HG03342 (cell line): Measurements from ENCODE around the gene CHKA.

Experiments
- ATAC-seq: cut with Tn5 transposase; IDR thresholded peaks from one replicate; pipeline ENCODE4 v1.9.1; 2021; ENCODE audit warnings: mild to moderate bottlenecking, moderate library complexity; ENCODE audit not compliant: unreplicated experiment

The CHKA gene

DNA sequence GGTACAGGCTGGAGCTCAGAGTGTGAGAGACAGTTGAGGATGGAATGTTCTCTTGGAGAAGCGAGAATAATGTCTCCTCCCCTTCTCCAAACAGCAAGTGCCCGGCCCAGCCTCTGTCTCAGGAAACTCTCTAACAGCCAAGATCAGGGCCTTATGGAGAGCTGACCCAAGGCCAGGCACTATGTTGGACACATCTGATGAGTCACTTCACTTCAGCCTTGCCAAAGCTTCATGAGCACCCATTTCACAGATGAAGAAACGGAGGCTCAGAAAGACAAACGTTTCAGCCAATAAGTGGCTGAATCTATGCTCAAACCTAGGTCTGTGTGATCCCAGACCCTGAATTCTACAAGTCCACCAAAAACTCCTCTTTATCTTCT is 22.1 kb upstream of the CHKA start:
- ATAC-seq, result no peak

DNA sequence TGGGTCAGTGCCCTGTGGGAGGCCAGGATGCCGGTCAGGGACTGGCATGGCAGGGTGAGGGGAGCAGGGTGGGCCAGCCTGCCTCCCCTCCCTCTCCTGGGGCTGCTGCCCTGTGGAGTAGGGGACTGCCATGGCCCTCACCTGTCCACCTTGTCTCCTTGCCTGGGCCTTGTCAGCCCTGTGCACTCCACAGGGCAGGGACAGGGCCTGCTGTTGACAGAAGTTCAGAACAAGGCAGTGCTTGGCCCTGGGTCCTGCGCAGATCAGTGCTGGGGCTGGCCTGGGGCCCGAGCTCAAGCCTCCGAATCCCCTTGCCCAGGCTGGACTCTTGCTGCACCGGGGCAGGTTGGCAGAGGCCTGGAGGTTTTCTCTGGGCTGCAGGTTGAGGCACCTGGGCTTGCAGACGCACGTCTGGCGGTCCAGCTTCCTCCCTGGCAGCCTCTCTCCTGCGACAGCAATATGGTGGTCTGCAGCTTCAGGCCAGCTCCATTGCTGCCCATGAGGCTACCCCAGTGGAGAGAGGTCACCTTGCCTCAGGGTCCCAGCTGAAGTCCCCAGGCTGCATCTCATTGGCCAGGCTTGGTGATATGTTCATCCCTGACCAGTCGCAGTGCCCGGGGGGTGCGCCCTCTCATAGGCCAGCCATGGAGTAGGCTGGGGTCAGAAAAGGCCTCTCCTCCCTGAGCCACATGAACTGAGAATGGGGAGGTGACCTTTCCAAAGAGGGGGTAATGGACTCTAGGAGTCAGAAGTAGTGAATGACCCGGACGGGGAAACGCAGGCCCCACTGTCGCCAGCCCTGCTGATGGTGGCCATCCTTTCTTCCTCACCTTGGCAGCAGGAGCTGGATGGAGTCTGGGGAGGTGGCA is 21.5 kb upstream of the CHKA start:
- no peak for ATAC-seq

DNA sequence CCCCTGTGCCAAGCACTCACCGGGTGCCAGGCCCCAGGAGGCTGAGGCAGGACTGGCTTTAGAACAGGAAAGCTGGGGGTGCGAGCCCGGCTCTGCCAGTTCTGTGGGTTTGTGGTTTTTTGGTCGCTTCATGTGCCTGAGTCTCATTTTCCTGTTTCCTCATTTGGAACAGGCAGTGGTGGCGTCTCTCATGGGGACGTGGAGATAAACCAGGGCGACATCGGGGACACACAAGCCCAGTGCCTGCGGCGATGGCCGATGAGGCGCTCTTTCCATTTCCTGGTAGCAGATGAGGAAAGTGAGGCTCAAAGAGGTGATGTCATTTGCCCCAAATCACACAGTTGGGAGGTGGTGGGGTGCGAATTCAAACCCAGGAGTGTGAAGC is 20.8 kb upstream of the CHKA start:
- no peak for ATAC-seq

DNA sequence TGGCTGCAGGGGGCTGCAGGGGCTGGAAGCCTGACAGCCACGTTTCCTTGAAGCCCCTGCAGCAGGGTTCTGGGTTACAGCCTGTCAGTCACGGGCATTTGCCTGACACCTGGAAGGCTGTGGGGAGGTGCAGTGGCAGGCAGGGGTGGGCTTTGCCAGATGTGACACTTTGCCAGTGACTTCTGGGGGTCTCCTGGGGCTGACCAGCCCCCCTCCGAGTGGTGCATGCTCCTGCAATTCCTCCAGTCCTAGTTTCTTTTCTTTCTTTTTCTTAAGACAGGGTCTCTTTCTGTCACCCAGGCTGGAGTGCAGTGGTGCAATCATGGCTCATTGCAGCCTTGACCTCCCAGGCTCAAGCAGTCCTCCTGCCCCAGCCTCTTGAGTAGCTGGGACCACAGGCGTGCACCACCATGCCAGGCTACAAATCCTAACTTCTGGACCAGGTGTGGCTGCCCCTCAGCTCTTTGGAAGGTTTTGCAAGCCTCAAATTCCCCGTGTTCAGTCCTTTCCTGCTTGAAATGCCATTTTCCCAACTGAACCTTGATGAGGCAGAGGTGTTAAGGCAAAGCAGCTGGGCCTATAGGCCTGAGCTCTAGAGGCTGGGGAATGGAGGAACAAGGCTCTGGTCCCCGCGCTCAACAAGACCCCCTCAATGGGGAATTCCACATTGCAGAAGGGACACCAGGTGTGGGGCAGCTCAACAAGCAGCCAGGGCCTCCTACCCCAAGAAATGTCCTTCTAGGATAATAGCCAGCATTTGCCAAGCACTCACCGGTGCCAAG is 20.2 kb upstream of the CHKA start:
- ATAC-seq, result no peak

DNA sequence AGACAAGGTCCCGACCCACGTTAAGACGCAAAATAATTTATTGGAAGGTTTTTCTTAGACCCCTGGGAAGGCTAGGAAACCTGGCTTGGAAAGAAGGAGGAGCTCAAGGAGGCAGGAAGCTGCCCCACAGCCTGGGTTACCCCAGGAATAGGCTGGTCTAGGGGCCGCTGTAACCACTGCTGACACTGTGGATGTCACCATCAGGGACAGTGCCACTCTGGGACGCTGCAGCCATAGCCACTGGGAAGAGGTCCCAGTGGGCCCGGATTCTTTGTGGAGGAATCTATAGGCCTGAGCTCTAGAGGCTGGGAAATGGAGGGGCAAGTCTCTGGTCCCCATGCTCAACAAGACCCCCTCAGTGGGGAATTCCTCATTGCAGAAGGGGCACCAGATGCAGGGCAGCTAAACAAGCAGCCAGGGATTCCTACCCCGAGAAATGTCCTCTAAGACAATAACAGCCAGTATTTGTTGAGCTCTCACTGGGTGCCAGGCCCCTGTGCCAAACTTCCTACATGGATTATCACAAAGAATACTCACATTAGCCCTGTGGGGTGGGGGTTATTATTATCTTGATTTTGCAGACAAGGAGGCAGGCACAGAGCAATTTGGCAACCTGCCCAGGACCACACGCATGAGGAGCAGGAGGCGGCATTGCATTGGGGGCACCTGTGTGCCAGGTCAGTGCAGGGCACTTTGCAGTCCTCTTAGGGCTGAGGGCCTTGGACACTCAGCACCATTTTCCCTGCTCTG is 19.5 kb upstream of the CHKA start:
- no peak for ATAC-seq

DNA sequence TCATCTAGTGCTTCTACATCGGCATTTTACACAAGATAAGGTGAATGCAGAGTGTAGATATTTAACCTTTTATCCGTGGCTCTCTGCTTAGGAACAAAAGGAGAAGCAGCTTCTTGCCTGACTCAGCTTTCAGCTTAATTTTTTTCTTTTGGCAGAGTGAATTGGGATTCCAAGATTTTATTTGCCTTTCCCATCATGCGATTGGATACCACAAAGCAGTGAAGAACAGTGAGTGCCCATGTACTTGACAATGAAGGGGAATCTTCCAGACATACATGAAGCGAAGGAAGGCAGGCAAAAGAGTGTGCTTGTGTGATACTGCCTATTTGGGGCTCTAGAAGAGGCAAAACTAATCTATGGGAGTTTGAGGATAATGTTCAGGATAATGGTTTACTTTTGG is 17.0 kb upstream of the CHKA start:
- ATAC-seq, result no peak

DNA sequence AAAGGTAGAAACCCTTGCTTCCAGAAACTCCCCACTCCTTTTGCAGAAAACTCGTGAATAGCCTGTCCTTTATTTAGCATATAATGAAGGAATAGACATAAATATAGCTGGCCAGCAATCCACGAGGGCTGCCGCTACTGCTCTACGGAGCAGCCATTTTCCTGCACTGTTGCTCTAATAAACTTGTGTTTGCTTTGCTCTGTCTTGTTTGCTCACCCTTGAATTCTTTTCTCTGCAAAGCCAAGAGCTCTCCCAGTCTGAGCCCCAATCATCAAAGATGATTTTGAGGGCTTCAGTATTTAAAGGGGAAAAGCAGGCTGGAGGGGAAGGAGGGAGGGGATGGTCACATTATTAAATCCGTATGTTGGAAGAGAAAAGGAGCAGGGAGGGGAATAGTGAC is 16.6 kb upstream of the CHKA start:
- no peak for ATAC-seq

DNA sequence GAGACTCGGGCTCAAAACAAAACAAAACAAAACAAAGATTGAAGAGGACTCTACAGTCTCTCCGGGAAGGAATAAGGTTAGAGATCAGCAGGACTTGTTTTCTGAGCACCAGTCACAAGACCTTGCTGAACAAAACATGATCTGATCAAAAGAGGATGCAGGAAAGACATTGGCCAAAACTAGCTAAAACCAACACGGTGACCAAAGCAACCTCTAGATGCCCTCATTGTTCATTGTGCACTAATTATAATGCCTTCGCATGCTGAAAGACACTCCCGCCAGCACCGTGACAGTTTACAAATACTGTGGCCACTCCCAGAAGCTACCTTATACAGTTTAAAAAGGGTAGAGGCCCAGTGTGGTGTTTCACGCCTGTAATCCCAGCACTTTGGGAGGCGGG is 15.7 kb upstream of the CHKA start:
- ATAC-seq, result no peak

DNA sequence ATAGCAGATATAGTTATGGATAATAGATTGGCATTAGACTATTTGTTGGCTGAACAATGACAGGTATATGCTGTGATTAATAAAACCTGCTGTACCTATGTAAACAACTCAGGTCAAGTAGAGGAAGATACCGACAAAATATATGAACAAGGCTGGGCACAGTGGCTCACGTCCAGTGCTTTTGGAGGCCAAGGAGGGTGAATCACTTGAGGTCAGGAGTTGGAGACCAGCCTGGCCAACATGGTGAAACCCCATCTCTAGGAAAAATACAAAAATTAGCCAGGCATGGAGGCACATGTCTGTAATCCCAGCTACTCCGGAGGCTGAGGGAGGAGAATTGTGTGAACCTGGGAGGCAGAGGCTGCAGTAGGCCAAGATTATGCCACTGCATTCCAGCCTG is 14.0 kb upstream of the CHKA start:
- ATAC-seq, result no peak

DNA sequence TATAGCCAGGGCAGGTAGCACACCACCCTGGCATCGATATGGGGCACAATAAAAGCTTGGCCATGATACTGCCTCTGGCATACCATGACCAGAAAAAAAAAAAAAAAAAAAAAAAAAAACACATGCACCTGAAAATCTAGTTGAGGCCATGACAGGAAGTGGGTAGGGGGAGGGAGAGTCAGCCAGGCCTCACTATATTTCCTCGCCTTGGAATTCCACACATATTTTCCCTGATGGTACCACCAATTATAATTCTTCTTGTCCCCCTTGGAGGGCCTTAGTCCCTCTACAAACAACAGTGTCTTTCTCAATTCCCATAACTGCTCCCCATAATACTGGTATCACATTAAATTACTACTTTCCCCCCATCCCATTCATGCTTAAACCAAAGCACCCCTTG is 12.6 kb upstream of the CHKA start:
- no peak for ATAC-seq

DNA sequence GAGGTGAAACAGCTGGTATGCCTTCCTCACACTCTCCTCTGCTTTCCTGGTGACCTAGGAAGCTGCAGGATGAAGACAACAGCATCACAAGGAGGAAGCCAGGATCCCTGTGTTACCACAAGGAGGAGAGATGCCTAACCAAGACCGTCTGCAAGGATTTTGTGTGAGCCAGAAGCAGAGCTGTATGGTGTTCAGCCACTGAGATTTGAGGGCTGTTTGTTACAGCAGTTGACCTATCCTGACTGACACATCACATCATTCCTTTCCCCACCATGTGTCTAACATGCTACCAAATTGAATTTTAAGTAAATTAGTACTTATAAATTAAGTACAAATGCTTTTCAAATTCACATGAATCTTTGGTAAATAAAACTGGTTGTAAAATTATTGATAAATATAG is 8.9 kb upstream of the CHKA start:
- ATAC-seq, result no peak

DNA sequence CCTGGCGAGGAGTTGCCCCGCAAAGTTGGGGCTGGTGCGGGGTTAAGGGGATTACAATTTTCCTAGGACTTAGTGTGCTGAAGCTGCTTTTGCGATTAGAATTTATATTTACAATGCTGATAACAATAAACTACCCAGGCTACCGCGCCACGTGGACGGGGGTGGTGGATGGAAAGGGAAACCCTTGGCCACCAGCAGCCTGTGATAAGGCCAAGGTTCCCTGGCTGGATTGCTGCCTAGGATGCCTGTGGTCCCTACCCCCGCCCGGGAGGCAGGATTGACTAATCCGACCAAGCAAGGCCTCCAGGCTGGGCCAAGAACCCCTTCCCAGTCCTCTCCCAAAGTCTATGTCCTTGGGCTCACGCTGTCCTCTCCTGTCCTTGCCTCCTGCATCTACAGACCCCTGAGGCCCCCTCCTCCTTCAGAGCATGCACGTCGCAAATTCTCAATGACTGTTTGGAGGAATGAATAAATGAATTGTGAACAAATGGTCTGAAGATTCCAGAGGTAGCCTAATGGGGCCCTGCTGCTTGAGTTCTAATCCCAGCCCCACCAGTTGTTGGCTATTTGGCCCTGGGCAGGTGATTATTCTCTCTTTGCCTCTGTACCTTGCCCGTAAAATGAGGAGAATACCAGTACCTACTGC is 7.6 kb upstream of the CHKA start:
- no peak for ATAC-seq

DNA sequence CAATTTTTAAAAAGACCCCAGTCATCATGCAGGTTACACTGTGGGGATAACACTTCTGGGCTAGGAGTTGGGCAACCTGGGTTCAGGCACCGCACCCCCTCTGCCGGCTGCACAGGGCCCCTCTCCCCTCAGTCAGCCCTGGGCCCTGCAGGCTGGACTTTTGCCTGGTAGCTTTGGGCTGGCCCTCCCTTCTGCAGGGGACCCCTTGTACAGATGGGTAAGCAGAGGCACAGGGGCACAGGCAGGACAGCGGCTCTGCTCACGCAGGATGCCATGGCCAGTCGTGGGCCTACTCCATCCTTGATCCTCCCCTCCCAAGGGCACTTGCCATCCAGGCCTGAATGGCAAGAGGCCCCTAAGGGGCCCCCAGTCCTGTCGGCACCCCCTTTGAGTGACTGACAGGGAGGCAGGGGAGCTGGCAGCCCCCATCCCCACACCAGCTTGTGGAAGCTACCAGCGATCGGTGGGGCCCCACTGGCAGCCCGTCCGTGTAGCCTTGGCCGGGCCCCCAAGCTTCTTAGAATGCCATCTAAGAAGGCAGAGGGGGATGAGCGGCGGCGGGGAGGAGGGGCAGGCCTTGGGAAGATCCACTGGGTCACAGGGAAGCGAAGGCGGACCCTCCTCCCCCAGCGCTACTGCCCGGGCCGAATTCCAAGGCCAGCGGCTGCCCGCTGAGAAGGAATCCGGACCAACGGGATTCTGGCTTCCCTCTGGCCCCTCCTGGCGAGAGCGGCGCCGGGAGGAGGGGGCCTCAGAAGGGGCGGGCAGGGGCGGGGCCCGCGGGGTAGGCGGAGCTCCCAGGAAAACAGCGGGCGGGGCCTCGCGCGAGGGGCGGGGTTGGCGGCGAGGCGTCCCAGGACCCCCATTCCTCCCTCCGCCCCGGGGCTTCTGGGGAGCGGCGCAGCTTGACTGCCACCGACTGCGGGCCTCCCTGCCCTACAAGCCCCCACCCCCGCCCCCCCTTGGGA is 6.8 kb upstream of the CHKA start:
- ATAC-seq, result no peak

DNA sequence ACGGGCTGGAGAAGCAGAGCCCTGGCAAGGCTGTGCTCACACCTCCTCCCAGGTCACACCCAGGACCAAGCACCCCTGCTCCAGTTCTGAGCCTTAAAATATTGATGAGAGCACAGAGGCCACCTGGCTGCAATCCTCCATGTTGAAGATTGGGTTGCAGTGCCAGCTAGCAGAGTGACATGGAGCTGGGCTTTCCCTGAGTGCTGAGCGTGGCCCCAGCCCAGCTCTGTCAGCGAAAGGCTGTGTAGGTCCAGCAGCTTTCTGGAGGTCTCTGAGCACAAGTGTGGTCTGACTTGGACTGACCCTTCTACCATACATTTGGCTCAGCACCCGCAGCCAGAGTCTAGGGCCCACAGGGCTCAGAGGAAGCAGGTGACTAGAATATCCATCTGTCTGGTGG is 4.0 kb upstream of the CHKA start:
- ATAC-seq, result no peak

DNA sequence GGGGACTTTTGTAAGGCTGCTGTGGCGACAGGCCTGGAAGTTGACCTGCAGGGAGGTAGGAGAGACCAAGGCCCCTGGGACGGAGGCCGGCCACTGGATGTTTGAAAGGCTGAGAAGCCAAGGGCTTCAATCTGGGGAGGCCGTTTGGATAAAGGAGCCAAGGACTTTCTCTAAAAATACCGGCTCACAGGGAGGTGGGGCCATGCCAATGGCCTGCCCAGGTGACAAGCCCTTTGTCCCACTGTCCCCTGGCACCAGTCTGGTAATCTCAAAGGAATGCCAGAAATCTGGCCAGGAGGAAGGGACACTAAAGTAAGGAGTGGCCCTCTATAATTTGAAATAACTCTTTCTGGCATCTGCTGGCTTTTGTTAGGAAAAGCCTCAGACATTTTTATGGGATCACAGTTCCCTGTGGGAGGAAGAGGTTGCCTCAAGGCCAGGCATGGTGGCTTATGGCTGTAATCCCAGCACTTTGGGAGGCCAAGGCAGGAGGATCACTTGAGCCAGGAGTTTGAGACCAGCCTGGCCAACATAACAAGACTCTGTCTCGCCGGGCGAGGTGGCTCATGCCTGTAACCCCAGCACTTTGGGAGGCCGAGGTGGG is 1.9 kb upstream of the CHKA start:
- ATAC-seq, result no peak

DNA sequence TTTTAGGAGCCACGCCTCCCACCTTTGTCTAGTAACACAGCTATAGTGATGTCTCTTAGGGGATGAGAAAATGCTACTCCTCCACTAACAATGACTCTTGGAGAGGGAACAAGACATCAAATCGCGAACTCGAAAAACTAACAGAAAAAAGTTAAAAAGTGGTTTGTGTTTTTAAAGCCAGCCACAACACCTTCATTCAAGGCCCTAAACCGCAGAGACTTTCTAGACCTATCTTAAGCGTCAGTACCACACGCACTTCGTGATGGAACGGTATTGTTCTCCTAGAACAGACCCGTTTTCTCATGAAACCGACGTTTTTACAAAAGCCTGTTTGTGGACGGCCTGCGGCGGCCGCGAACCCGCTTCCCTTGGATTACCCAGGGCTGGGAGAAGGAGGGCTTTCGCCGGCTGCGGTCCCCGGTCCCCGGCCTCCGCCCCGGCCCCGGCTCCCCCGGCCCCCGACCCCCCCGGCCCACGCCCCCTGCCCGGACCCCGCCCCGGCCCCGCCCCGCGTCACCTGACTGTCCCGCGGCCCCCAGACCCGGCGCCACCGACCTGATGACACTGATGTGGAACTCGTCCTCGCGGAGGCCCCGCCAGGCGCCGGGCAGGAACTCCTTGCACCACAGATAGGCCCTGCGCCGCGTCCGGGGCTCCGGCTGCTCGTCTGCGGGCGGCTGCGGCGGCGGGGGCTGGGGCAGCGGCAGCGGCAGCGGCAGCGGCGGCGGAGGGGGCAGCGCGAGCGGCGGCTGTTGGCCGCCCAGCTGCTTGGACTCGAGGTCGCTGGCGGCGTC is 718 bp downstream of the CHKA start:
- ATAC-seq, result no peak

DNA sequence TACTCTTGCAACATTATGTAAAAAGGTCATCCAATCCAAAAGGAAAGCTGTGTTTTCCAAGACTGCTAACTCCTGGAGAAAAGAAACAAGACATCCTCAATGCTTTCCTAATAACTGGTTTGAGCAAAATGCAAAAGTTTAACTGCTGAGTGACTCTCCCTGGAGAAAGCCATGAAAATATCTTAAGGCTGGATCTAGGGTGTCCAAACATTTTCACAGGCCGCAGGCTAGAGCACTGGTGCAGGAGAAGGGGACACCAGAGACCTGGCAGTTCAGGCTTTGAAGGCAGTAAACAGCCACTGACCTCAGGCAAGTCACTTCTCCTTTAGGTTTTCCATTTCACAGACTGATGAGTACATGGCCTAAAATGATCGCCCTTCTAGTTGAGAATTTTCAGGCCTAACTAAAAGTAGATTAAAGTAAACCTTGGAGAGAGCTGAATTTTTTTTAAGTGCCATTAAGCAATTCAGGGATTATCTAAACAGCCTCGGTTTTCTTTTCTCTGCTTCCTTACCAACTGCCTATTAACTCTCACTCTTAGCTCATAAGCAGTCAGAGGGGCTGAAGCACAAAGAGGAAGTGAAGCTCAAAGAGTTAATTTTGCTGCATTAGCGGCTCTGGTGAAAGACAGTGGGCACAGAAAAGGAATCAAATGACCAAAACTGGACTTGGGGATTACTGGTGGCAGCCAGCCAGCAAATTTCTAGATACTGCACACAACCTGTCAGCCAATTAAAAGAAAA is 2.3 kb downstream of the CHKA start:
- no peak for ATAC-seq

DNA sequence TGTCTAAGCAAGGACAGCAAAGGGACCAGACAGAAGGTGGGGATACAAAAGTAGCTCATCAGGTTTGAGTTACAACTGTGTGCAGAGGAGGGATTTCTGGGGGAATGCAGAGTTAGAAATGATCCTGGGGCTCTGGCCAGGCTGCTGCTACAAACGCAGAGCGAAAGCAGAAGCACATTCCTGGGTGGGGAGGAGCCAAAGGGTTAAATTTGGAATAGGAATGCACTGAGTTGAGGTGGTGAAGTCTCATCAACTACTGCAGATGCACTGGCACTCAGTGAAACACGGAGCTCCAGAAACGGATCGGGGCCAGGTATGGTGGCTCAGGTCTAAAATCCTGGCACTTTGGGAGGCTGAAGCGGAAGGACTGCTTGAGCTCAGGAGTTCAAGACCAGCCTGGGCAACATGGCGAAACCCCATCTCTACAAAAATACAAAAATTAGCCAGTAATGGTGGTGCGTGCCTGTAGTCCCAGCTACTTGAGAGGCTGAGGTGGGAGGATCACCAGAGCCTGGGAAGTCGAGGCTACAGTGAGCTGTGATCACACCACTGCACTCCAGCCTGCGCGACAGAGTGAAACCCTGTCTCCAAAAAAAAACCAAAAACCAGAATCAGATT is 3.2 kb downstream of the CHKA start:
- ATAC-seq, result no peak
